CD14-positive monocyte (primary cell): ENCODE data around the gene DSG3. TPM values are rescaled to one million over a fixed set of nuclear protein-coding genes. Genes with fewer than 3 reads are reported as not detected.
"Not testable (repeated sequence)": the region's sequence is repeated elsewhere in the genome, so short reads cannot be mapped to it uniquely, and the experiment has no call there.

Experiments used
- DNase-seq, 3 donors: peaks; one replicate each; pipeline ENCODE4 v3.0.0-alpha.2; 2011 to 2022
- H2AFZ ChIP-seq: 2 replicates; pipeline ENCODE4 v1.6.0; 2012; ENCODE audit warnings: mild to moderate bottlenecking, low read depth, low read length, inconsistent platforms; ENCODE audit not compliant: insufficient read depth, poor library complexity, severe bottlenecking
- H3K27ac ChIP-seq, 2 donors: 1 replicate in 1 of 2; 2 replicates in 1 of 2; pipeline ENCODE4 v1.5.1; 2012 to 2013; ENCODE audit warnings: low read length in 2 of 2, control low read depth in 1 of 2, inconsistent platforms in 1 of 2, low read depth in 1 of 2, mild to moderate bottlenecking in 1 of 2
- H3K27me3 ChIP-seq, 2 donors: one replicate each; pipeline versions ENCODE4 v1.6.0 to v1.6.1; 2011 to 2013; ENCODE audit warnings: low read length in 2 of 2; ENCODE audit not compliant: control insufficient read depth in 2 of 2, insufficient read depth in 2 of 2
- H3K36me3 ChIP-seq, 2 donors: replicated peaks in 1 of 2; 1 replicate in 1 of 2; 2 replicates in 1 of 2; pipeline versions ENCODE4 v1.5.1 to v1.6.1; 2012 to 2013; ENCODE audit warnings: low read length in 2 of 2, control low read depth in 1 of 2, inconsistent platforms in 1 of 2, mild to moderate bottlenecking in 1 of 2; ENCODE audit not compliant: insufficient read depth in 2 of 2, control insufficient read depth in 1 of 2
- H3K4me1 ChIP-seq, 2 donors: 1 replicate in 1 of 2; 2 replicates in 1 of 2; pipeline versions ENCODE4 v1.5.1 to v1.6.1; 2012 to 2013; ENCODE audit warnings: low read length in 2 of 2, control low read depth in 1 of 2, inconsistent platforms in 1 of 2, mild to moderate bottlenecking in 1 of 2, moderate library complexity in 1 of 2; ENCODE audit not compliant: insufficient read depth in 2 of 2, control insufficient read depth in 1 of 2
- H3K4me2 ChIP-seq: replicated peaks from 2 replicates; pipeline ENCODE3; 2012; ENCODE audit warnings: low read length, moderate library complexity, mild to moderate bottlenecking; ENCODE audit not compliant: poor library complexity, severe bottlenecking; ENCODE audit errors: extremely low read depth
- H3K4me3 ChIP-seq, 3 experiments: fragments of 200-600 bp in 1 of 3; sonication (generic) in 1 of 3; replicated peaks in 1 of 3; 1 replicate in 2 of 3; 2 replicates in 1 of 3; pipeline ENCODE4 v1.5.1; 2011 to 2013; ENCODE audit warnings: low read length in 3 of 3, mild to moderate bottlenecking in 3 of 3, control low read depth in 2 of 3, low read depth in 2 of 3, inconsistent platforms in 1 of 3, moderate library complexity in 1 of 3
- H3K79me2 ChIP-seq: 2 replicates; pipeline ENCODE4 v1.6.0; 2012; ENCODE audit warnings: mild to moderate bottlenecking, control low read depth, inconsistent platforms, low read length, moderate library complexity; ENCODE audit not compliant: insufficient read depth
- H3K9ac ChIP-seq: 2 replicates; pipeline ENCODE4 v1.6.0; 2017; ENCODE audit warnings: low read length, mild to moderate bottlenecking; ENCODE audit not compliant: insufficient read depth, poor library complexity, severe bottlenecking
- H3K9me3 ChIP-seq, 2 donors: replicated peaks in 1 of 2; 1 replicate in 1 of 2; 2 replicates in 1 of 2; pipeline versions ENCODE4 v1.5.1 to v1.6.1; 2012 to 2013; ENCODE audit warnings: low read length in 2 of 2, control low read depth in 1 of 2; ENCODE audit not compliant: control insufficient read depth in 1 of 2, insufficient read depth in 1 of 2
- H4K20me1 ChIP-seq: 2 replicates; pipeline ENCODE4 v1.6.0; 2012; ENCODE audit warnings: mild to moderate bottlenecking, low read length, control low read depth, moderate library complexity; ENCODE audit not compliant: insufficient read depth
- H3K27ac Mint-ChIP-seq, 7 donors: one replicate each; pipeline ENCODE4 v1.8.0; 2020; ENCODE audit warnings: mild to moderate bottlenecking in 7 of 7, mixed read lengths in 7 of 7, moderate library complexity in 6 of 7, inconsistent platforms in 2 of 7
- H3K27me3 Mint-ChIP-seq, 3 donors: one replicate each; pipeline ENCODE4 v1.8.0; 2021 to 2022; ENCODE audit warnings: low read depth in 3 of 3, mild to moderate bottlenecking in 3 of 3, mixed read lengths in 3 of 3, moderate library complexity in 3 of 3, inconsistent platforms in 1 of 3
- H3K36me3 Mint-ChIP-seq, 2 donors: one replicate each; pipeline ENCODE4 v1.8.0; 2020; ENCODE audit warnings: mixed read lengths in 2 of 2, inconsistent platforms in 1 of 2, mild to moderate bottlenecking in 1 of 2
- H3K4me1 Mint-ChIP-seq: one replicate; pipeline ENCODE4 v1.8.0; 2020; ENCODE audit warnings: mild to moderate bottlenecking, mixed read lengths
- H3K4me3 Mint-ChIP-seq, 2 donors: one replicate each; pipeline ENCODE4 v1.8.0; 2020; ENCODE audit warnings: mild to moderate bottlenecking in 2 of 2, mixed read lengths in 2 of 2, moderate library complexity in 1 of 2
- H3K9me3 Mint-ChIP-seq, 7 donors: one replicate each; pipeline ENCODE4 v1.8.0; 2020 to 2022; ENCODE audit warnings: mixed read lengths in 7 of 7, mild to moderate bottlenecking in 6 of 7, moderate library complexity in 6 of 7, inconsistent platforms in 2 of 7
- WGBS: methylation state at CpG from one replicate; pipeline ENCODE4 v1.1.5; 2013; ENCODE audit warnings: missing lambda C conversion rate; ENCODE audit not compliant: insufficient coverage; 5-methylcytosine and 5-hydroxymethylcytosine counted together
- intact Hi-C, 2 donors: fragments of 100-400 bp; cut with micrococcal nuclease; formaldehyde crosslinking; loops; one replicate each; pipeline versions ENCODE4 v1.15.0 to v1.15.1; 2023
- polyA plus RNA-seq, 3 donors: library from polyadenylated mRNA; depleted of rRNA in 1 of 3; unstranded in 2 of 3; stranded (reverse) in 1 of 3; fragments of 300-500 nt in 2 of 3; fragments of >200 nt in 1 of 3; fragmentation: Illumina TruSeq in 2 of 3; gene quantifications; 1 replicate in 2 of 3; 2 replicates in 1 of 3; pipeline ENCODE4 v1.2.3, GENCODE V29; 2012 to 2021
- TF ChIP-seq, protein P1 (sequence below): fragments of 200-600 bp; IDR thresholded peaks from one replicate; pipeline ENCODE4 v1.8.0; 2022; ENCODE audit warnings: antibody characterized with exemption, mild to moderate bottlenecking

DSG3 gene
- polyA plus RNA-seq, 3 donors: not detected

DNA sequence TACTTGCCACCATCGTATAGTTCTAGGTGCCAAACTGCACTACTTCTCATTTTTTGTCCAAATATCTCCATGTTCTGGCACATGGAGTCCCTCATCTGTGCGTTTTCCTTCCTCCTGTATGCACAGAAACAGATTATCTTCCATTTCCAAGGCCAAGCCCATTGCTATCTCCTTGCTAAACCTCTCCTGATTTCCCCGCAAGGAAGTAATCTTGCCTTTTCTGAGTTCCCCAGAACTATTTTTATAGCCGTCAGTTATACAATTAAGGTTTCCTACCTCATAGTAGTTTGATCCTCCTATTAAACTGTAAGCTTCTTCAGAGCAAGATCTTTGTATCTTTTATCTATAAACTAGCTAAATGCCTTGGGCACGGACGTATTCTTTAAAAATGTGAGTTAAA, 57.6 kb downstream of the DSG3 start:
- no peak overlapping the region for H3K9ac ChIP-seq
- H3K9me3 Mint-ChIP-seq: peaks cover 0 to 2% (median 0%) of the 10 kb centered on the region in 7 donors
- intact Hi-C loops: no loop called here
- H4K20me1 ChIP-seq: no peaks in the 10 kb centered on the region
- H3K27ac ChIP-seq: no peak overlapping the region
- TF ChIP-seq, protein P1, sequence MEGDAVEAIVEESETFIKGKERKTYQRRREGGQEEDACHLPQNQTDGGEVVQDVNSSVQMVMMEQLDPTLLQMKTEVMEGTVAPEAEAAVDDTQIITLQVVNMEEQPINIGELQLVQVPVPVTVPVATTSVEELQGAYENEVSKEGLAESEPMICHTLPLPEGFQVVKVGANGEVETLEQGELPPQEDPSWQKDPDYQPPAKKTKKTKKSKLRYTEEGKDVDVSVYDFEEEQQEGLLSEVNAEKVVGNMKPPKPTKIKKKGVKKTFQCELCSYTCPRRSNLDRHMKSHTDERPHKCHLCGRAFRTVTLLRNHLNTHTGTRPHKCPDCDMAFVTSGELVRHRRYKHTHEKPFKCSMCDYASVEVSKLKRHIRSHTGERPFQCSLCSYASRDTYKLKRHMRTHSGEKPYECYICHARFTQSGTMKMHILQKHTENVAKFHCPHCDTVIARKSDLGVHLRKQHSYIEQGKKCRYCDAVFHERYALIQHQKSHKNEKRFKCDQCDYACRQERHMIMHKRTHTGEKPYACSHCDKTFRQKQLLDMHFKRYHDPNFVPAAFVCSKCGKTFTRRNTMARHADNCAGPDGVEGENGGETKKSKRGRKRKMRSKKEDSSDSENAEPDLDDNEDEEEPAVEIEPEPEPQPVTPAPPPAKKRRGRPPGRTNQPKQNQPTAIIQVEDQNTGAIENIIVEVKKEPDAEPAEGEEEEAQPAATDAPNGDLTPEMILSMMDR: no peak
- H3K4me1 Mint-ChIP-seq: peaks cover 4% of the 10 kb centered on the region
- H3K36me3 ChIP-seq: no peaks in the 10 kb centered on the region
- H3K27me3 ChIP-seq: peaks cover under 1 to 2% of the 10 kb centered on the region in 2 donors
- 0% methylated on average over 3 of the region's 6 CpGs for WGBS
- no peaks in the 10 kb centered on the region for H3K9me3 ChIP-seq
- H3K4me2 ChIP-seq: no peak overlapping the region
- H3K27me3 Mint-ChIP-seq: peaks cover 0 to 3% (median 2%) of the 10 kb centered on the region in 3 donors
- no peak overlapping the region for H2AFZ ChIP-seq
- H3K4me1 ChIP-seq: no peaks in the 10 kb centered on the region
- H3K36me3 Mint-ChIP-seq: no peaks in the 10 kb centered on the region
- no peak overlapping the region for H3K4me3 Mint-ChIP-seq
- no peak overlapping the region for H3K27ac Mint-ChIP-seq
- no peaks in the 10 kb centered on the region for H3K79me2 ChIP-seq
- no peak overlapping the region for H3K4me3 ChIP-seq
- DNase-seq: no peak

DNA sequence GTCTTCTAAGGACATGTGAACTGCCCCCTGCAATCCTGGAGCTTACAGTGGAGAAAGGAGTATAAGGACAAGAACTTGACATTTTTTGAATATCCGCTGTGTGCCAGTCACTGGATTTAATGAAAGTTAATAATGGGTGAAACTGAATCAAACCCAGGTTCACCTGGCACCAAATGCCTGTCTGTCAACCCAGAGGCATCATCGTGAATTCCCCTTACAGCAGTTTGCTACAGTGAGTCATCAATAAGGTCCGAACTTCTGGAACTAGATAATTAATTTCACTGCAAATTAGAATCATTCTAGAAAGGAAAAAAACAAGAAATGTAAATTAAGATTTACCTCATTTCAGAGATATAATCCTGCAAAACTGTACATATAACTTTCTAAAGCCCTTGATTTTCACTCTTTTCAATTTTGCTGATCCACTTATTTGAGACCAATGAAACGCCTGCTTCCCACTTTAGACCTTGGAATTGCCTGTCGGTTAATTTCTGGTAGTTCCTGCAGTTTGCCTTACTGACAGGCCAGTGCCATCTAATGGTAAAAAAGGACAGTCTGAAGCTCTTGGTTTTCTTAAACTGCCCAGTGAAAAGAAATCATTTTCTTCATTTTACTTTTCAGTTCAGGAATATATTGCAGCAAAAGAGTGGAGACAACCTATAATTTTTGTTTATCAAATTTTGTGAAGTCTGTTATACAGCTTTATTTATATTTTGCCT, 58.6 kb downstream of the DSG3 start:
- Histone ChIP-seq H3K4me1 (no peaks in the 10 kb centered on the region), H3K27ac (no peak overlapping the region), H3K4me2 (no peak overlapping the region), H2AFZ (no peak overlapping the region), H3K36me3 (no peaks in the 10 kb centered on the region), H3K9me3 (no peaks in the 10 kb centered on the region), H3K79me2 (no peaks in the 10 kb centered on the region), H3K27me3 (no peaks in the 10 kb centered on the region), H4K20me1 (no peaks in the 10 kb centered on the region), H3K4me3 (no peak overlapping the region), H3K9ac (no peak overlapping the region)
- Mint-ChIP-seq H3K4me1 (no peaks in the 10 kb centered on the region), H3K36me3 (no peaks in the 10 kb centered on the region), H3K4me3 (no peak overlapping the region), H3K27me3 (peaks cover 0 to 2% (median 0%) of the 10 kb centered on the region in 3 donors), H3K9me3 (peaks cover 0 to 2% (median 0%) of the 10 kb centered on the region in 7 donors), H3K27ac (no peak overlapping the region)
- DNase-seq: no peak
- TF ChIP-seq, protein P1: no peak
- intact Hi-C loops: no loop called here
- 75% methylated on average over 2 of the region's 5 CpGs for WGBS

GRCh38 chr18:31507124-31507523, 59.6 kb downstream of the DSG3 start:
- H3K27ac Mint-ChIP-seq, H3K9me3 Mint-ChIP-seq, DNase-seq, H3K4me1 Mint-ChIP-seq, intact Hi-C loops, H2AFZ ChIP-seq, H3K27ac ChIP-seq, H3K36me3 Mint-ChIP-seq, H3K4me3 Mint-ChIP-seq, H4K20me1 ChIP-seq, H3K4me3 ChIP-seq, H3K36me3 ChIP-seq, H3K27me3 ChIP-seq, H3K27me3 Mint-ChIP-seq, H3K4me1 ChIP-seq, H3K9ac ChIP-seq, H3K4me2 ChIP-seq, H3K79me2 ChIP-seq, H3K9me3 ChIP-seq: not testable (repeated sequence)
- no CpG with 5 or more reads among the region's 2 CpGs for WGBS
